GDM1 (cell line): ENCODE data around the gene TBC1D23.
"Not testable (repeated sequence)": the region's sequence is repeated elsewhere in the genome, so short reads cannot be mapped to it uniquely, and the experiment has no call there.

Experiments
- DNase-seq: peaks from one replicate; lab custom pipeline; 2025; lab: John Stamatoyannopoulos, UW

The TBC1D23 gene

DNA sequence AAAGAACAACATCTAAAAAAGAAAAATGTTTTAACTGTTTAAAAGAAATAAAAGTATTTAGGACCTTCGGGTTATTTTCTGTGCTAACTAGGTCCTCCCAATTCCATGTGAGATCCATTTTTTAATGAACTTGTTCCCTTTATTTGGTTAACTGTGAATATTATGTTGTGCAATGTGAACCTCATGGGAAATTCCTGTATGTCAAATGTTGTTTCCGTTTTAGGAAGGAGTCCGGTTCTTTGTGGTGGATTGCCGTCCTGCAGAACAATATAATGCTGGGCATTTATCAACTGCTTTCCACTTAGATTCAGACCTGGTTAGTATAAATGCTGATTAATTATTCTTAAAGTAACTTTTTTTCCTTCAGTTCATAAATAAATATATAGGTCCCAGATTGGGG is 38.2 kb downstream of the TBC1D23 start:
- DNase-seq, result no peak

DNA sequence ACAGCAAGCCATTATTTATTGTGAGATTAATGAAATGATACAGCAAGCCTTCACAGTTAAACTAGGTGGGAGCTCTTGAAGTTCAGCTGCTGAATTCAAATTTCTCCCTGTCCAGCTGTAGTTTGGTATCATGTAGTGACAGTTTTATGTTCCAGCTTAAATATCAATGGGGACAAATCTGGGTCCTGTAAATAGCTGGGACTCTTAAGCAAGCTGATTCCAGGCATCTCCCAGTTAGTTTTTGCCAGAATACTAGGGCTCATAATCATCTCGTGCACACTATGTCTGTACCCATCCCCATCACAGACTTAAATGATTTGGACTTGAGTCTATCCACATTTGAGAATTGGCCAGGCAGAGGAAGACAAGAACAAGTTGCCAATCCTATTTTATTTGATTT is 45.9 kb downstream of the TBC1D23 start:
- no peak for DNase-seq

DNA sequence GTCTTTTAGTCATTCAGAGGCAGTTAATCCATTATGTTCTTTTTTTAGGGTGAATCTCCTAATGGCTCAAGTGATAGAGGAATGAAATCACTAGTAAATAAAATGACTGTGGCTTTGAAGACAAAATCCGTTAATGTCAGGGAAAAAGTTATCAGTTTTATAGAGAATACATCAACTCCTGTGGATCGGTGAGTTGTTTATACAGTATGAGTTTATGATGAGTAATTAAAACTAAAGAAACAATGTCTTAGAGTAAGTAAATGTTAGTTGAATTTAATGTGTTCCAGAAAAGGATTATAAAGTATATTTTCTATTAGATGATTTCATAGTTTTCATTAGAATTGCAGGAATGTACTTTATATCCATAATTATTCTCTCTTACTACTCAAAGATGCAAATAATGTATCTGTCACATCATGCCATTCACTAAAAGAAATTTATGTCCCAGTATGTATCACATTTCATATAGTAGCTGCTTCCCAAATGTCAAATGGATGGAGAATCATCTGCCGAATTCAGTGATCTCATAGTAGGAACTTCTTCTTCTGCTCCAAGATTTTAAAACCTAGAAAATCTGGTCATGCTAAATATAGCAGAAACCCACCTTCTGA is 49.7 kb downstream of the TBC1D23 start:
- no peak for DNase-seq

DNA sequence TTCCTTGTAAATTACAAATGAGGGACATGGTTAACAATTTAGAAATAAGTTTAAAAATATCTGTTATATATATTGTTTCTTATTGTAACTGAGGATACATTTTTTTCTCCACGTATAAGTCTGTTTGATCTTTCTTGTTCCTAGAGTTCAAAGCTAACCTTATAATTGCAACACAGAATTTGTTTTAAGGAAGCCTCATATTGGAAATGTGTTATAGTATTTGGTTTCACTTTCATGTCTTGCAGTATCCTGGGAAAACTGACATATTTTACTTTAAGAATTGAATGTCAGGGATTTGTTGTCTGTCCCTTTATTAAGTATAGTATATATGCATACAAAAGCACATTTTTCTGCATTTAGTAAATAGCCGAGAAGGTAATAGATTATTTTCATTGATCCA is 50.2 kb downstream of the TBC1D23 start:
- DNase-seq, result no peak

DNA sequence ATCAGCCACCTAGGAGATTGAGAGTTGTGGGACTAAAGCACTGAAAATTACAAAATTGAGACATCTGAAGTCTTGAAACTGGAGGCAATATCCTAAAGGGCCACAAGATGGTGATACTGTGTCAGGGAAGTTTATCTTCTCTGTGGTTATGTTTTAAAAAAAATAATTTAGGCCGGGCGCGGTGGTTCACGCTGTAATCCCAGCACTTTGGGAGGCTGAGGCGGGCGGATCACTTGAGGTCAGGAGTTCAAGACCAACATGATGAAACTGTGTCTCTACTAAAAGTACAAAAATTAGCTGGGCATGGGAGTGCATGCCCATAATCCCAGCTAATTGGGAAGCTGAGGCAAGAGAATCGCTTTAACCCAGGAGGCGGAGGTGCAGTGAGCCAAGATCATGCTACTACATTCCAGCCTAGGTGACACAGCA is 55.9 kb downstream of the TBC1D23 start:
- peak; percentile 27 for DNase-seq

DNA sequence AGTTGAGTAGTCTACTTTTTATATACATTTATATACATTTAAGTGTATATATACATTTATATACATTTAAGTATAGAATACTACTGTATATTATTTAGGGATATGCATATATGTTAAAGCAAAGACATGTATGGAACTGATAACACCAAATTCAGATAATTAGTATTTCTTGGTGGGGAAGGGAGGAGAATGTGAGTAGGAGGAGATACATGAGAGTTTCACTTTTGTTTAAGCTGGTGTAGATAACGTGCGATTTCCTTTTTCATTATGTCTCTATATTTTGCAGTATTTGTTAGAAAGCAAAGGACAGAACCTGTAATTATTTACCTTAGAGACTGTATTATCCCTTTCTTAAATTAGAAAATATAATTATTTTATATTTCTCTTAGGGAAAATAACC is 57.1 kb downstream of the TBC1D23 start:
- no peak for DNase-seq

DNA sequence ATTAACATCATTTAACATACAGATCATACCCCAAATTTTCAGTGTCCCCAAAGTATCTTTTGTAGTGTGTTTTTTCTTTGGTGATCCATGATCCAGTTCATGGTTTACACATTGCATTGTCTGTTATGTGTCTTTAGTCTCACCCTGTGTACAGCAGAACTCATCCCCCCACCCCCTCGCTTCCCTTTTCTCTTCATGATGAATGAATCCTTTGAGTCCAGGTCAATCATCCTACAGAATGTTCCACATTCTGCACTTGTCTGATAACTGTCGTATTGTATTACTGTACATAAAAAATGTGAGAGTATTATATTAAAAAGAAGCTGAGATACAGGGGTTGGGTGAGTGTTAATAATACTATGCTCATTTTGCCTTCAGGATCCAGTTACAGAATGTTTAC is 59.2 kb downstream of the TBC1D23 start:
- DNase-seq, result no peak

DNA sequence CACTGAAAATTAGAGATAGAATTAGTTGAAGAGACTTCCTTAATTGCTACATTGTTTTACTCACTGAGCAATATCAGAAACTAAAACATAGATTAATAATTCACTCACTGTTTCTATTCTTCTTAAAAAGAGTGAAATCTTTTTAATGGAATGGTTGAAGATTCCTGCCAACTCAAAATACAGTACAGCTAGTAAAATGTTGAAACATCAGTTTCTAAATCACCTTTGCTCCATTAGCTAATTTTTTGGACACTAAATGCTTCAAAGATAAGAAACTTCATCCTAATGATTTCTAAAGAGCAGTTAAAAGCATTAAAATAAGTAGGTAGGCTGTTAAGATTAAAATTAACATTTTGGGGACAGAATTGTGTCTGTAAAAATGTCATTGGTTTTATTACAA is 63.3 kb downstream of the TBC1D23 start:
- DNase-seq, result no peak

DNA sequence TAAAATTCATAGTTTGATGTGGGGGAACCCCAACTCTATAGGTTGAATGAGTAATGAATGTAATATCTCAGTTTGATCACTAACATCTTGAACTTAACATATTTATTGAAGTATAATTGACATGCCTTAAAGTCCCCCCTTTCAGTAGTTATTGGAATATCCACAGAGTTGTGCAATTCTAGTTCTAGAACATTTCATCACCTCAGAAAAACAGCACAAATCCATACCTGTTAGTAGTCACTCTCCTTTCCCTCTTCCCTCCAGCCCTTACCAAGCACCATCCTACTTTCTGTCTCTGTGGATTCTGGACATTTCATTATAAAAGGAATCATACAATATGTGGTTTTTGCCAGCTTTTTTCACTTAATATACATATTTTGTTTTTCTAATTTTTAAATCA is 65.0 kb downstream of the TBC1D23 start:
- DNase-seq, result no peak

DNA sequence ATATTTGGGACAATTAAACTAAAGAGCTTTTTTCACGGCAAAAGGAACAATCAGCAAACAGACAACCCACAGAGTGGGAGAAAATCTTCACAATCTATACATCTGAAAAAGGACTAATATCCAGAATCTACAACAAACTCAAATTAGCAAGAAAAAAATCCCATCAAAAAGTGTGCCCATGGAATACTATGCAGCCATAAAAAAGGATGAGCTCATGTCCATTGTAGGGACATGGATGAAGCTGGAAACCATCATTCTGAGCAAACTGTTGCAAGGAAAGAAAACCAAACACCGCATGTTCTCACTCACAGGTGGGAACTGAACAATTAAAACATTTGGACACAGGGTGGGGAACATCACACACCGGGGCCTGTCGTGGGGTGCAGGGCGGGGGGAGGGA is 66.6 kb downstream of the TBC1D23 start:
- not testable (repeated sequence) for DNase-seq

DNA sequence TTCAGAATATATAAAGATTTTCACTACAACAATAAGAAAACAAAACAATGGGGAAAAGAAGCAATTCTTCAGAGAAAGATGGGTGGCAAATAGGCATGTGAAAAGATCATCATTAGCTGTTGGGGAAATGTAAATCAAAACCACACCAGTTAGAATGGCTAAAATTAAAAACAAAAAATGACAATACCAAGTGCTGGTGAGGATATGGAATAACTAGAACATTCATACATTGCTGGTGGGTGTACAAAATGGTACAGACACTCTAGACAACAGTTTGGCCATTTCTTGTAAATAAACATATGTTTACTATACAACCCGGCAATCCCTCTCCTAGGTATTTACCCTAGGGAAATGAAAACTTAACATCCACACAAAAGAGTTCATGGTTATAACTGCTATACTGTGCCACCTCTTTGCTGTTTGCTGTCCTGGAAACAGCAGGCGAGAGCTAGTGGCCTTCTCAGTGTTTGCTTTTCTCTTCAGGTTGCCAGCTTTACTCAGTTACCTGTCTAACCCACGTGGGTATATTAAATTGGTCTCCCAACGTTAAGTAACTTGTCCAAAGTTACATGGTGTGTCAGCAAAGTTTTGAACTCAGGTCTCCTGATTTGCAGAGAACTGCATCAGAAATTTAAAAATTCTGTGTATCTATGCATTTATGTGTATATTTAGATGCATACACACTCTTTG is 69.2 kb downstream of the TBC1D23 start:
- no peak for DNase-seq

DNA sequence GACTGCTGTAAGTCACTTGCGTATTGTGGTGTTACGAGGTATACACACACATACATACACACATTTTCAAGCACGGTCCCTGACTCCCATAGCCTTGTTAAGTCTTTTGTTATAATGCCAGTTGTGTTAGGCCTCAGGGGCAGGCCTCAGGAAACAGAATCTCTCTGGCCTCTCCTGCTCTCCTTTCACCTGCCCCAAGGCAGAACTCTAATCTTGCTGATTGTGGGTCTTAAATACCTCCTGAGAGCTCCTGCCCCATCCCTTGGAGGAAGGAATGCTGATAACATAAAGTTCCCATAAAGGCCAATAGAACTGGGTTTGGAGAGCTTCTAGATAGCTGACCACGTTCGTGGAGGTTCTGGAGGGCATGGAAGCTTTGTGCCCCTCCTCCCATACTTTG is 69.9 kb downstream of the TBC1D23 start:
- DNase-seq, result no peak

DNA sequence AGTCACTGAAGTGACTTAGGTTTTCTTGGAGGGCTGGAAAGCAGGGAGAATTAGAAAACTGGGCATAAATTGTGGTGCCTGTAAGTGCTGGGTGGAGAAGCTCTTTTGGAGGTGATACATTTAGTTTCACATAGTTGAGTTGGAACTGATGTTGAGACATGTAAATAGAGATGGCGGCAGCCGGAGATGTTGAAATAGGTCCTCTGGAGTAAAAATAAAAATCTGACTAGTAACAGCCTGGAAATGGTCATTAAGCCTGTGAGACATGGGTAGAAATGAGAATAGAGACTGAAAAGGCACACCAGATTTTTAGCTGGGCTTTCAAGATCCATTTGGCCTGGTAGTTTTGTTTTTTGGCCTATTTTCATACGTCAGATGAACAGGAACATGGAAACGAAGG is 70.9 kb downstream of the TBC1D23 start:
- DNase-seq, result no peak

DNA sequence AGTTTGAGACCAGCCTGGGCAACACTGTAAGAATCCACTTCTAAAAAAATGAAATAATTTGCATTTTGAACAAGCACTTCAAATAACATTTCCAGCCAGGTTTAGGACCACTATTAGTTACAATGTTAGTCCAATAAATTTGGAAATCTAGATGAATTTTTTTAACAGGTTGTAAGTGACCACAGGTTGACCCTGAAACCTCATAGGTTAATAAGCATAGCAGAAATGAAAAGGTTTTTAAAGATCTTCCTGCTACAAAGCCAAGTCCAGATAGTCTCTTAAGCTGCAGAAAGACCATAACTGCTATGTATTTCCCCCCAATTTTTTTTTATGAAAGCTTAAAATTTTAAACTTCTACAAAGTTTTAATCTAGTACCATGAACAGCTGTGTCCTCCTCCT is 72.3 kb downstream of the TBC1D23 start:
- DNase-seq, result no peak

DNA sequence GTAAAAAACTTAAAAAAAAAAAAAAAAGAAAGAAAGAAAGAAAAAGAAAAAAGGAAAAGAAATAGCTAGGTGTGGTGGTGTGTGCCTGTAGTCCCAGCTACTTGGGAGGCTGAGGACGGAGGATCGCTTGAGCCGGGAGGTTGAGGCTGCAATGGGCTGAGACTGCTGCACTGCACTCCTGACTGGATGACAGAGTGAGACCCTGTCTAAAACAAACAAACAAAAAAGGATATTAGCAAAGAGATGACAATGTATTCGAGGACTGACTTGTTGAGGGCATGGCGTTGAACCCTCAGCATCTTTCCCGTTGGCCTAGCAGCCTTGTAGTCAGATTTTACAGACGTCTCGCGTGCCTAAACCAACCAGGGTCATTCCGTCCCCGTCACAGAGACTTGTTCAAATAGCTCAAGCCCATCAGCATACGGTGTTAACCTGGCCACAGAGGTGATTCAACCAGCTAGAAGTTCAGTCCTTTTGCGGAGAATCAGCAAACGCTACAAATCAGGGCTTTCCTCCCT is 73.2 kb downstream of the TBC1D23 start:
- DNase-seq, result no peak

DNA sequence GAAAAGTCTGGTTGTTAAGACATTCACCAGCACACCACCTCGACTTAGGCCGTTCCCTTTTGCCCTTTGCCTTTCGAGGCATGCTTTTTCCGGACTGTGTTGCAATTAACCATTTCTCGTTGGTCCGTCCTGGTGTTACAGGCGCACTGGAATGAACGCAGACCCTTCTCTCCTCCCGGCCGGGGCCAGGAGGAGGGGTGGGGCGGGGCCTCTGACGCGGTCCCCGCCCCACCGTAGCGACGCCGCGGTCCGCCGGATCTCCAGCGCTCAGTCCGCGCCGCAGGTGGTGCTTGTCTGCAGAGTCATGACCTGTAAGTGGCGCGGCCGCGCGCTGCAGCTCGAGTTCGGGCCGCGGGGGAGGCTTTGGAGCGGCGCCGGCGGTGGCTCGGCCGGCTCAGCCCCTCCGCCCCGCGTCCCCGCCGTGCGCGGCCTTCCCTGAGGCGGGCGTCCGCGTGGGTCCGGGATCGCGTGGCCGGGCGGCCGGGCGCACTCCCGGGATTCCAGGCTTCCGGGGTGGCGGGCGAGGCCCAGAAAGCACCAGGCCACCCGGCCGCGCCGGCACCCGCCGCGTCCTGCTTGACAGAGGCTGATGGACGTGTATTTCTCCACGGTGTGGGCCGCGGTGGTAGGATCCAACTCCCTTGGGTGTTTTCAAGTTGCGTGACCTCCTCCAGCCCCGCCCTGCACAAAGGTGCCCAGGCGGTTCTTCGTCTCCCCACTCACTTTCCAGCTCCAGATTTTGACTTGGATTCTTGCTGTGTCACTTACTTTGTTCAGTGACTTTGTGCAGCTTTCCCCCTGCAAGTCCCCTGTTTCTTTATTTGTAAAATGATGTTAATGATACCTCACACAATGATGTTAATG is 73.9 kb downstream of the TBC1D23 start, which contains the start of gene NIT2:
TSS of gene NIT2 (plus strand) at position 270 of the 864 bp plus-strand sequence. CDS start at position 305, 35 bp downstream.
- peak; percentile 66 for DNase-seq

DNA sequence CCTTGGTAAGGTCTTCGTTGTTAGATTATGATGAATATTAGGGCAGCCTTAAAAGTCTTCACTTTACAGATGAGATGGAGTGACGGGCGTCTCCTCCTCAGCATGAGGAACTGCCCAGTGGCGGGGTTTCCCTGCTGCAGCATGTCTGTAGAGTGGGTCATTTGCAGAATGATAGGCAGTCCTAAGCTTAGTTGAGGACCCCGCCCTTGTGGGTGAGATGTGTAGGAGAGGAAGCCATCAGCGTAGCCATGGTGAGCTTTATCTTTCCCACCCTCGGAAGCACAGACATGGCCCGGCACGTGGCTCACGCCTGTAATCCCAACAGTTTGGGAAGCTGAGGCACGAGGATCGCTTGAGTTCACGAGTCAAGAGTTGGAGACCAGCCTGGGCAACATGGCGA is 74.6 kb downstream of the TBC1D23 start:
- no peak for DNase-seq

DNA sequence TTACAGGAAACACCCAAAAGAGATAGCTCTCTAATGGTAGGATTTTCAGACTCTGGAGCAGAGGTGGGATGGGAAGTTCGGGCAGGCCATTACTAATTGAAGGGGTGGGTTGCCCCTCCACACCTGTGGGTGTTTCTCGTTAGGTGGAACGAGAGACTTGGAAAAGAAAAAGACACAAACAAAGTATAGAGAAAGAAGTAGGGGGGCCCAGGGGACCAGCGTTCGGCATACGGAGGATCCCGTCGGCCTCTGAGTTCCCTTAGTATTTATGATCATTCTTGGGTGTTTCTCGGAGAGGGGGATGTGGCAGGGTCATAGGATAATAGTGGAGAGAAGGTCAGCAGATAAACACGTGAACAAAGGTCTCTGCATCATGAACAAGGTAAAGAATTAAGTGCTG is 75.4 kb downstream of the TBC1D23 start:
- DNase-seq, result not testable (repeated sequence)

DNA sequence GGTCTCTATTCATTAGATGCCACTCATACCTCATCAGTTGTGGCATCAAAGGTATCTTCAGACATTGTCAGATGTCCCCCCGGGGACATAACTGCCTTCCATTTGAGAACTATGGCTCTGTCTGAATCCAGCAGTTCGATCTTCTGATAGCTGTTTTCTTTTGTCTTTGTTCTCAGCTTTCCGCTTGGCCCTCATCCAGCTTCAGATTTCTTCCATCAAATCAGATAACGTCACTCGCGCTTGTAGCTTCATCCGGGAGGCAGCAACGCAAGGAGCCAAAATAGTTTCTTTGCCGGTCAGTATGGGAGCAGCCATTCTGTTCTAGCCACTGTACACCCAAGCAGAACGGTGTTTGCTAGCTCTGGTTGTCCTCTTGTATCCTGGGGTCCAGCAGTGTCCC is 78.1 kb downstream of the TBC1D23 start:
- no peak for DNase-seq

DNA sequence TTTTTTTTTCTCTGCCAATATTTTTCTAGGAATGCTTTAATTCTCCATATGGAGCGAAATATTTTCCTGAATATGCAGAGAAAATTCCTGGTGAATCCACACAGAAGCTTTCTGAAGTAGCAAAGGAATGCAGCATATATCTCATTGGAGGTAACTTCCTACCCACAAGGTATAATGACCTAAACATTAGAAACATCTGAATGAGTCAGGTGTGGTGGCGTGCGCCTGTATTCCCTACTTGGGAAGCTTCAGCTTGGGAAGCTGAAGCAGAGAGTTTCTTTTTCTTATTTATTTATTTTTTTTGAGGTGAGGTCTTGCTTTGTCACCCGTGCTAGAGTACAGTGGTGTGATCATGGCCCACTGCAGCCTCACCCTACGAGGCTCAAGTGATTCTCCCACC is 79.0 kb downstream of the TBC1D23 start:
- DNase-seq, result no peak

DNA sequence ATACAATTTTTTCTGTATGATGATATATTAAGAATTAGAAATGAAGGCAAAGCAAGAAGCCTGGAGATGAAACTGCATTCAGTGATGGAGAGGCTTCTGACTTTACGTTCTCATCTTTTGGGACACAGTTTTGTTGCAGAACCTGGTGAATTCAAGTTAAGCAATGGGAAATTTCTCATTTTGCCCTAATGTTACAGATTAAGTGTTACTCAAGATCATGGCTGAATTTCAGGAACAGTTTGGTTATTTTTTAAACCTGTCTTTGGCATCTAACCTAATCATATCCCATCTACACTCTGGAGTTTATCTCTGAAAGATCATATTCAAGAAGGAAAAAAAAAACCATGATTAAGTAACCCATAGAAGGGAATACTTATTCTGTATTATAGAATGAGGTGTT is 79.7 kb downstream of the TBC1D23 start:
- DNase-seq, result no peak

DNA sequence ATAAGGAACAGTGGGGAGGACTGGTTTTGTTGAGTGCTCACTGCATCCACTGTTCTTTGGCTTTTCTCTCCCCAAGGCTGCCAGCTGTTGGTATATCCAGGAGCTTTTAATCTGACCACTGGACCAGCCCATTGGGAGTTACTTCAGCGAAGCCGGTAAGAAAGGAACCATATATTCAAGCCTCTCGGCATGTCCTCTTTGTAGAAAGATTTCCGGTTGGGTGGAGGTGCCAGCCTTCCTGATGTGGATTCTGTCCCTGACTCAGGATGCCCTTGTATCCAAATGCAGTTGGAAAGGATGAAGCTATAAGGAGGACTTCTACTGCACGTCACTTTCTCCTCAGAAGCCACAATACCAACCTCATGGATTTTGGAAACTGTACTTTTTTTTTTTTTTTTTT is 87.9 kb downstream of the TBC1D23 start:
- no peak for DNase-seq

DNA sequence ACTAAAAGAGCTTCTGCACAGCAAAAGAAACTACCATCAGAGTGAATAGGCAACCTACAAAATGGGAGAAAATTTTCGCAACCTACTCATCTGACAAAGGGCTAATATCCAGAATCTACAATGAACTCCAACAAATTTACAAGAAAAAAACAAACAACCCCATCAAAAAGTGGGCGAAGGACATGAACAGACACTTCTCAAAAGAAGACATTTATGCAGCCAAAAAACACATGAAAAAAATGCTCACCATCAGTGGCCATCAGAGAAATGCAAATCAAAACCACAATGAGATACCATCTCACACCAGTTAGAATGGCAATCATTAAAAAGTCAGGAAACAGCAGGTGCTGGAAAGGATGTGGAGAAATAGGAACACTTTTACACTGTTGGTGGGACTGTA is 91.0 kb downstream of the TBC1D23 start:
- not testable (repeated sequence) for DNase-seq
